Measurements from ENCODE around the gene CDK6. TPM values are rescaled to one million over a fixed set of nuclear protein-coding genes. Genes with fewer than 3 reads are reported as not detected.

CDK6 gene
- total and polyA plus RNA-seq, 2 of the 8 experiments (the other 6 are each of a cell fraction or from before 2014, with no cell fraction given): 5.9 to 18.9 TPM

DNA sequence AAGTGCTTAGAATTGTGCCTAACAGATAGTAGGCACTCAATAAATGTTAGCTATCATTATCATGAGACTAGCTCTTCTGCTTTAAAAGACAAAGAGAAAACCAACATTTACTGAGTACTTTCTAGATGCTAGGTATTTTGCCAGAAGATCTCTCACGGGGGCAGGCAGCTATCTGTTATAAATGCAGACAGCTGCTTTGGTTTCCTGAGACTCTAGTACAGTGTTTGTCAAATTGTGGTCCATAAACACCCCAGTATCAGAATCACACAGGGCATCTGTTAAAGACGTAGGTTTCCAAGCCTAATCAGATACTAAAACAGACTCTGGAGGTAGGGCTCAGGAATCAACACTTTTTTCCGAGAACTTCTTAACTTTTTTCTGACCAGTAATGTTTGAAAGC is 260.1 kb downstream of the CDK6 start (continued):
- TF ChIP-seq, protein P1, sequence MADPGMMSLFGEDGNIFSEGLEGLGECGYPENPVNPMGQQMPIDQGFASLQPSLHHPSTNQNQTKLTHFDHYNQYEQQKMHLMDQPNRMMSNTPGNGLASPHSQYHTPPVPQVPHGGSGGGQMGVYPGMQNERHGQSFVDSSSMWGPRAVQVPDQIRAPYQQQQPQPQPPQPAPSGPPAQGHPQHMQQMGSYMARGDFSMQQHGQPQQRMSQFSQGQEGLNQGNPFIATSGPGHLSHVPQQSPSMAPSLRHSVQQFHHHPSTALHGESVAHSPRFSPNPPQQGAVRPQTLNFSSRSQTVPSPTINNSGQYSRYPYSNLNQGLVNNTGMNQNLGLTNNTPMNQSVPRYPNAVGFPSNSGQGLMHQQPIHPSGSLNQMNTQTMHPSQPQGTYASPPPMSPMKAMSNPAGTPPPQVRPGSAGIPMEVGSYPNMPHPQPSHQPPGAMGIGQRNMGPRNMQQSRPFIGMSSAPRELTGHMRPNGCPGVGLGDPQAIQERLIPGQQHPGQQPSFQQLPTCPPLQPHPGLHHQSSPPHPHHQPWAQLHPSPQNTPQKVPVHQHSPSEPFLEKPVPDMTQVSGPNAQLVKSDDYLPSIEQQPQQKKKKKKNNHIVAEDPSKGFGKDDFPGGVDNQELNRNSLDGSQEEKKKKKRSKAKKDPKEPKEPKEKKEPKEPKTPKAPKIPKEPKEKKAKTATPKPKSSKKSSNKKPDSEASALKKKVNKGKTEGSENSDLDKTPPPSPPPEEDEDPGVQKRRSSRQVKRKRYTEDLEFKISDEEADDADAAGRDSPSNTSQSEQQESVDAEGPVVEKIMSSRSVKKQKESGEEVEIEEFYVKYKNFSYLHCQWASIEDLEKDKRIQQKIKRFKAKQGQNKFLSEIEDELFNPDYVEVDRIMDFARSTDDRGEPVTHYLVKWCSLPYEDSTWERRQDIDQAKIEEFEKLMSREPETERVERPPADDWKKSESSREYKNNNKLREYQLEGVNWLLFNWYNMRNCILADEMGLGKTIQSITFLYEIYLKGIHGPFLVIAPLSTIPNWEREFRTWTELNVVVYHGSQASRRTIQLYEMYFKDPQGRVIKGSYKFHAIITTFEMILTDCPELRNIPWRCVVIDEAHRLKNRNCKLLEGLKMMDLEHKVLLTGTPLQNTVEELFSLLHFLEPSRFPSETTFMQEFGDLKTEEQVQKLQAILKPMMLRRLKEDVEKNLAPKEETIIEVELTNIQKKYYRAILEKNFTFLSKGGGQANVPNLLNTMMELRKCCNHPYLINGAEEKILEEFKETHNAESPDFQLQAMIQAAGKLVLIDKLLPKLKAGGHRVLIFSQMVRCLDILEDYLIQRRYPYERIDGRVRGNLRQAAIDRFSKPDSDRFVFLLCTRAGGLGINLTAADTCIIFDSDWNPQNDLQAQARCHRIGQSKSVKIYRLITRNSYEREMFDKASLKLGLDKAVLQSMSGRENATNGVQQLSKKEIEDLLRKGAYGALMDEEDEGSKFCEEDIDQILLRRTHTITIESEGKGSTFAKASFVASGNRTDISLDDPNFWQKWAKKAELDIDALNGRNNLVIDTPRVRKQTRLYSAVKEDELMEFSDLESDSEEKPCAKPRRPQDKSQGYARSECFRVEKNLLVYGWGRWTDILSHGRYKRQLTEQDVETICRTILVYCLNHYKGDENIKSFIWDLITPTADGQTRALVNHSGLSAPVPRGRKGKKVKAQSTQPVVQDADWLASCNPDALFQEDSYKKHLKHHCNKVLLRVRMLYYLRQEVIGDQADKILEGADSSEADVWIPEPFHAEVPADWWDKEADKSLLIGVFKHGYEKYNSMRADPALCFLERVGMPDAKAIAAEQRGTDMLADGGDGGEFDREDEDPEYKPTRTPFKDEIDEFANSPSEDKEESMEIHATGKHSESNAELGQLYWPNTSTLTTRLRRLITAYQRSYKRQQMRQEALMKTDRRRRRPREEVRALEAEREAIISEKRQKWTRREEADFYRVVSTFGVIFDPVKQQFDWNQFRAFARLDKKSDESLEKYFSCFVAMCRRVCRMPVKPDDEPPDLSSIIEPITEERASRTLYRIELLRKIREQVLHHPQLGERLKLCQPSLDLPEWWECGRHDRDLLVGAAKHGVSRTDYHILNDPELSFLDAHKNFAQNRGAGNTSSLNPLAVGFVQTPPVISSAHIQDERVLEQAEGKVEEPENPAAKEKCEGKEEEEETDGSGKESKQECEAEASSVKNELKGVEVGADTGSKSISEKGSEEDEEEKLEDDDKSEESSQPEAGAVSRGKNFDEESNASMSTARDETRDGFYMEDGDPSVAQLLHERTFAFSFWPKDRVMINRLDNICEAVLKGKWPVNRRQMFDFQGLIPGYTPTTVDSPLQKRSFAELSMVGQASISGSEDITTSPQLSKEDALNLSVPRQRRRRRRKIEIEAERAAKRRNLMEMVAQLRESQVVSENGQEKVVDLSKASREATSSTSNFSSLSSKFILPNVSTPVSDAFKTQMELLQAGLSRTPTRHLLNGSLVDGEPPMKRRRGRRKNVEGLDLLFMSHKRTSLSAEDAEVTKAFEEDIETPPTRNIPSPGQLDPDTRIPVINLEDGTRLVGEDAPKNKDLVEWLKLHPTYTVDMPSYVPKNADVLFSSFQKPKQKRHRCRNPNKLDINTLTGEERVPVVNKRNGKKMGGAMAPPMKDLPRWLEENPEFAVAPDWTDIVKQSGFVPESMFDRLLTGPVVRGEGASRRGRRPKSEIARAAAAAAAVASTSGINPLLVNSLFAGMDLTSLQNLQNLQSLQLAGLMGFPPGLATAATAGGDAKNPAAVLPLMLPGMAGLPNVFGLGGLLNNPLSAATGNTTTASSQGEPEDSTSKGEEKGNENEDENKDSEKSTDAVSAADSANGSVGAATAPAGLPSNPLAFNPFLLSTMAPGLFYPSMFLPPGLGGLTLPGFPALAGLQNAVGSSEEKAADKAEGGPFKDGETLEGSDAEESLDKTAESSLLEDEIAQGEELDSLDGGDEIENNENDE (IDR thresholded peaks at IDR 0.05; ENCODE audit: insufficient replicate concordance, low read length): no peak

Data from H1 (cell line).